Measurements from ENCODE around the gene NLRC3.

- TF ChIP-seq POLR2AphosphoS5 (IDR thresholded peaks at IDR 0.05) (peak in 1 of 3 donors; percentile 52), CTCF (IDR thresholded peaks at IDR 0.05 in 8 of 11, conservative IDR thresholded peaks at IDR 0.05 in 3 of 11) (no peak), POLR2A (IDR thresholded peaks at IDR 0.05) (no peak)
Measured at GRCh38 chr16:3561626-3562025, 15.6 kb downstream of the NLRC3 start.
